ENCODE results near the gene DUXB. TPM values are rescaled to one million over a fixed set of nuclear protein-coding genes. Genes with fewer than 3 reads are reported as not detected.

Gene DUXB
- polyA plus RNA-seq, 1 donor (not counting 4 experiments of a cell fraction or from before 2014, with no cell fraction given): not detected

DNA sequence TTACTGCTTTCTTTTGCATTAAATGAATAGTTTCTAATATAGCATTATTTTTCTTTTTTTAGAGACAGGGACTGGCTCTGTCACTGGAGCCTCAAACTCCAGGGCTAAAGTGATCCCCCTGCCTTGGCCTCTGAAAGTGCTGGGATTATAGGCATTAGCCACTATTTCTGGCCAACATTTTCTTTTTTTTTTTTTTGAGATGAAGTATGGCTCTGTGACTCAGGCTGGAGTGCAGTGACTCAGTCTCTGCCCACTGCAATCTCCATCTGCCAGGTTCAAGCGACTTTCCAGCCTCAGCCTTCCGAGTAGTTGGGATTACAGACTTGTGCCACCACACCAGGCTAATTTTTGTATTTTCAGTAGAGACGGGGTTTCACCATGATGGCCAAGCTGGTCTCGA, 2.0 kb upstream of the DUXB start:
- H3K27me3 ChIP-seq (ENCODE audit: control insufficient read depth, extremely low read depth, insufficient read depth, low read length): no peaks in the 10 kb centered on the region
- FAIRE-seq: no peak
- TF ChIP-seq, protein P1, sequence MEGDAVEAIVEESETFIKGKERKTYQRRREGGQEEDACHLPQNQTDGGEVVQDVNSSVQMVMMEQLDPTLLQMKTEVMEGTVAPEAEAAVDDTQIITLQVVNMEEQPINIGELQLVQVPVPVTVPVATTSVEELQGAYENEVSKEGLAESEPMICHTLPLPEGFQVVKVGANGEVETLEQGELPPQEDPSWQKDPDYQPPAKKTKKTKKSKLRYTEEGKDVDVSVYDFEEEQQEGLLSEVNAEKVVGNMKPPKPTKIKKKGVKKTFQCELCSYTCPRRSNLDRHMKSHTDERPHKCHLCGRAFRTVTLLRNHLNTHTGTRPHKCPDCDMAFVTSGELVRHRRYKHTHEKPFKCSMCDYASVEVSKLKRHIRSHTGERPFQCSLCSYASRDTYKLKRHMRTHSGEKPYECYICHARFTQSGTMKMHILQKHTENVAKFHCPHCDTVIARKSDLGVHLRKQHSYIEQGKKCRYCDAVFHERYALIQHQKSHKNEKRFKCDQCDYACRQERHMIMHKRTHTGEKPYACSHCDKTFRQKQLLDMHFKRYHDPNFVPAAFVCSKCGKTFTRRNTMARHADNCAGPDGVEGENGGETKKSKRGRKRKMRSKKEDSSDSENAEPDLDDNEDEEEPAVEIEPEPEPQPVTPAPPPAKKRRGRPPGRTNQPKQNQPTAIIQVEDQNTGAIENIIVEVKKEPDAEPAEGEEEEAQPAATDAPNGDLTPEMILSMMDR (optimal IDR thresholded peaks at IDR 0.05 in 1 of 3, IDR thresholded peaks at IDR 0.05 in 1 of 3, conservative IDR thresholded peaks at IDR 0.05 in 1 of 3; ENCODE audit: extremely low read depth in 1 of 3, insufficient read depth in 2 of 3, low read length in 3 of 3): no peak
- no peak for TF ChIP-seq EZH2 (IDR thresholded peaks at IDR 0.05; ENCODE audit: low read length)
- H3K9me3 ChIP-seq (ENCODE audit: control insufficient read depth, low read depth, low read length): no peaks in the 10 kb centered on the region
- no peaks in the 10 kb centered on the region for H3K9me1 ChIP-seq (ENCODE audit: control insufficient read depth, extremely low read depth, insufficient read depth, low read length)
- no peak overlapping the region for H3K4me3 ChIP-seq (ENCODE audit: control insufficient read depth in 2 of 3, extremely low read depth in 1 of 3, insufficient read depth in 2 of 3, low read depth in 1 of 3, low read length in 3 of 3)
- H2AFZ ChIP-seq (ENCODE audit: control insufficient read depth, low read length): no peak overlapping the region
- no peak for DNase-seq (ENCODE audit: low read depth, low spot score)
- H3K36me3 ChIP-seq (ENCODE audit: control insufficient read depth in 2 of 2, extremely low read depth in 1 of 2, insufficient read depth in 2 of 2, low read length in 2 of 2): no peaks in the 10 kb centered on the region
- no peaks in the 10 kb centered on the region for H3K79me2 ChIP-seq (ENCODE audit: control insufficient read depth, insufficient read depth, low read length)
- no peaks in the 10 kb centered on the region for H4K20me1 ChIP-seq (ENCODE audit: control insufficient read depth, extremely low read depth, insufficient read depth, low read length)
- no peak overlapping the region for H3K4me2 ChIP-seq (ENCODE audit: control insufficient read depth, extremely low read depth, insufficient read depth, low read depth, low read length)
- dilution Hi-C loops (cut with MboI; ENCODE audit: extremely low pct_ligation_motif_present, low sequenced_read_pairs): no loop called here
- H3K9ac ChIP-seq (ENCODE audit: control insufficient read depth, extremely low read depth, insufficient read depth, low read length): no peak overlapping the region
- no peak overlapping the region for H3K27ac ChIP-seq (ENCODE audit: control insufficient read depth, insufficient read depth, low read length)
- no peaks in the 10 kb centered on the region for H3K4me1 ChIP-seq (ENCODE audit: control insufficient read depth, extremely low read depth, insufficient read depth, low read length)

- Histone ChIP-seq H3K4me2 (ENCODE audit: control insufficient read depth, extremely low read depth, insufficient read depth, low read depth, low read length) (no peak overlapping the region), H3K27ac (ENCODE audit: control insufficient read depth, insufficient read depth, low read length) (no peak overlapping the region), H3K9me3 (ENCODE audit: control insufficient read depth, low read depth, low read length) (no peaks in the 10 kb centered on the region), H2AFZ (ENCODE audit: control insufficient read depth, low read length) (no peak overlapping the region), H3K9me1 (ENCODE audit: control insufficient read depth, extremely low read depth, insufficient read depth, low read length) (no peaks in the 10 kb centered on the region), H3K4me1 (ENCODE audit: control insufficient read depth, extremely low read depth, insufficient read depth, low read length) (no peaks in the 10 kb centered on the region), H3K4me3 (ENCODE audit: control insufficient read depth in 2 of 3, extremely low read depth in 1 of 3, insufficient read depth in 2 of 3, low read depth in 1 of 3, low read length in 3 of 3) (no peak overlapping the region), H3K36me3 (ENCODE audit: control insufficient read depth in 2 of 2, extremely low read depth in 1 of 2, insufficient read depth in 2 of 2, low read length in 2 of 2) (no peaks in the 10 kb centered on the region), H4K20me1 (ENCODE audit: control insufficient read depth, extremely low read depth, insufficient read depth, low read length) (no peaks in the 10 kb centered on the region), H3K79me2 (ENCODE audit: control insufficient read depth, insufficient read depth, low read length) (no peaks in the 10 kb centered on the region), H3K9ac (ENCODE audit: control insufficient read depth, extremely low read depth, insufficient read depth, low read length) (no peak overlapping the region), H3K27me3 (ENCODE audit: control insufficient read depth, extremely low read depth, insufficient read depth, low read length) (no peaks in the 10 kb centered on the region)
- FAIRE-seq (no peak), DNase-seq (ENCODE audit: low read depth, low spot score) (no peak)
- dilution Hi-C loops (cut with MboI; ENCODE audit: extremely low pct_ligation_motif_present, low sequenced_read_pairs): no loop called here
- no peak for TF ChIP-seq EZH2 (IDR thresholded peaks at IDR 0.05; ENCODE audit: low read length)
- TF ChIP-seq, protein P1 (optimal IDR thresholded peaks at IDR 0.05 in 1 of 3, IDR thresholded peaks at IDR 0.05 in 1 of 3, conservative IDR thresholded peaks at IDR 0.05 in 1 of 3; ENCODE audit: extremely low read depth in 1 of 3, insufficient read depth in 2 of 3, low read length in 3 of 3): no peak
These were observed 981 bp upstream of the DUXB start for GRCh38 chr16:75702242-75702641.
